ENCODE measurements around the gene ABHD8. TPM values are rescaled to one million over a fixed set of nuclear protein-coding genes. Genes with fewer than 3 reads are reported as not detected.

Gene ABHD8
- total and polyA plus RNA-seq, 2 of the 13 experiments (the other 11 are each of a cell fraction or from before 2014, with no cell fraction given), result 6.3 to 7.2 TPM

DNA sequence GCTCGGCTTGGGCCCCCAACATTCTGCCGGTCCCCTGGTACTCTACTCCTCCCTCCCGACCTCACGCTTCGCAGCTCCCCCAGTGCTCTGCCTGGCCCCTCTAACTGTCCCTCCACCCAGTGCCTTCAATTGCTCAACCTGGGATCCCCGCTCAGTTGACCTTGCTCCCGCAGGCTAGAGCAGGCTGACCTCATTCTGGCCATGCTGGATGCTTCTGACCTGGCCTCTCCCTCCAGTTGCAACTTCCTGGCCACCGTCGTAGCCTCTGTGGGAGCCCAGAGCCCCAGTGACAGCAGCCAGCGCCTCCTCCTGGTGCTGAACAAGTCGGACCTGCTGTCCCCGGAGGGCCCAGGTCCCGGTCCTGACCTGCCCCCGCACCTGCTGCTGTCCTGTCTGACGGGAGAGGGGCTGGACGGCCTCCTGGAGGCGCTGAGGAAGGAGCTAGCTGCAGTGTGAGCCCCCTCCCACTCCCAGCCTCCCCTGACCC is 37.7 kb upstream of the ABHD8 start (continued):
- TF ChIP-seq, protein P1, sequence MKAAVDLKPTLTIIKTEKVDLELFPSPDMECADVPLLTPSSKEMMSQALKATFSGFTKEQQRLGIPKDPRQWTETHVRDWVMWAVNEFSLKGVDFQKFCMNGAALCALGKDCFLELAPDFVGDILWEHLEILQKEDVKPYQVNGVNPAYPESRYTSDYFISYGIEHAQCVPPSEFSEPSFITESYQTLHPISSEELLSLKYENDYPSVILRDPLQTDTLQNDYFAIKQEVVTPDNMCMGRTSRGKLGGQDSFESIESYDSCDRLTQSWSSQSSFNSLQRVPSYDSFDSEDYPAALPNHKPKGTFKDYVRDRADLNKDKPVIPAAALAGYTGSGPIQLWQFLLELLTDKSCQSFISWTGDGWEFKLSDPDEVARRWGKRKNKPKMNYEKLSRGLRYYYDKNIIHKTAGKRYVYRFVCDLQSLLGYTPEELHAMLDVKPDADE (CRISPR knock-in tag; IDR thresholded peaks at IDR 0.05), result no peak
- TF ChIP-seq NKX3-1 (CRISPR knock-in tag; IDR thresholded peaks at IDR 0.05), result no peak
- TF ChIP-seq ZNF841 (CRISPR knock-in tag; IDR thresholded peaks at IDR 0.05; ENCODE audit: borderline replicate concordance), result 0 out of 2 replicates have a peak, but pooled peaks have one; percentile 64
- TF ChIP-seq, protein P2, sequence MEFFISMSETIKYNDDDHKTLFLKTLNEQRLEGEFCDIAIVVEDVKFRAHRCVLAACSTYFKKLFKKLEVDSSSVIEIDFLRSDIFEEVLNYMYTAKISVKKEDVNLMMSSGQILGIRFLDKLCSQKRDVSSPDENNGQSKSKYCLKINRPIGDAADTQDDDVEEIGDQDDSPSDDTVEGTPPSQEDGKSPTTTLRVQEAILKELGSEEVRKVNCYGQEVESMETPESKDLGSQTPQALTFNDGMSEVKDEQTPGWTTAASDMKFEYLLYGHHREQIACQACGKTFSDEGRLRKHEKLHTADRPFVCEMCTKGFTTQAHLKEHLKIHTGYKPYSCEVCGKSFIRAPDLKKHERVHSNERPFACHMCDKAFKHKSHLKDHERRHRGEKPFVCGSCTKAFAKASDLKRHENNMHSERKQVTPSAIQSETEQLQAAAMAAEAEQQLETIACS (CRISPR knock-in tag; IDR thresholded peaks at IDR 0.05), result no peak
- TF ChIP-seq CREB1 (IDR thresholded peaks at IDR 0.05), result no peak
- TF ChIP-seq CREB1 (CRISPR knock-in tag; IDR thresholded peaks at IDR 0.05), result no peak
- no peak for TF ChIP-seq ZNF24 (IDR thresholded peaks at IDR 0.05)
- TF ChIP-seq SRF (IDR thresholded peaks at IDR 0.05; ENCODE audit: low read depth, low read length), result no peak
- TF ChIP-seq CCDC6 (CRISPR knock-in tag; IDR thresholded peaks at IDR 0.05), result peak; percentile 68; the same call in 1 of the 2 replicates
- peak; percentile 81; the same call in 1 of the 2 replicates for TF ChIP-seq ZFP37 (CRISPR knock-in tag; IDR thresholded peaks at IDR 0.05; ENCODE audit: borderline replicate concordance)
- no peak for TF ChIP-seq MEIS1 (CRISPR knock-in tag; IDR thresholded peaks at IDR 0.05; ENCODE audit: borderline replicate concordance)
- TF ChIP-seq BRD4 (CRISPR knock-in tag; IDR thresholded peaks at IDR 0.05), result no peak
- no peak for TF ChIP-seq AKAP8 (CRISPR knock-in tag; IDR thresholded peaks at IDR 0.05)
- TF ChIP-seq, protein P3, sequence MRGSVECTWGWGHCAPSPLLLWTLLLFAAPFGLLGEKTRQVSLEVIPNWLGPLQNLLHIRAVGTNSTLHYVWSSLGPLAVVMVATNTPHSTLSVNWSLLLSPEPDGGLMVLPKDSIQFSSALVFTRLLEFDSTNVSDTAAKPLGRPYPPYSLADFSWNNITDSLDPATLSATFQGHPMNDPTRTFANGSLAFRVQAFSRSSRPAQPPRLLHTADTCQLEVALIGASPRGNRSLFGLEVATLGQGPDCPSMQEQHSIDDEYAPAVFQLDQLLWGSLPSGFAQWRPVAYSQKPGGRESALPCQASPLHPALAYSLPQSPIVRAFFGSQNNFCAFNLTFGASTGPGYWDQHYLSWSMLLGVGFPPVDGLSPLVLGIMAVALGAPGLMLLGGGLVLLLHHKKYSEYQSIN (CRISPR knock-in tag; IDR thresholded peaks at IDR 0.05; ENCODE audit: borderline replicate concordance), result no peak
- TF ChIP-seq, protein P4, sequence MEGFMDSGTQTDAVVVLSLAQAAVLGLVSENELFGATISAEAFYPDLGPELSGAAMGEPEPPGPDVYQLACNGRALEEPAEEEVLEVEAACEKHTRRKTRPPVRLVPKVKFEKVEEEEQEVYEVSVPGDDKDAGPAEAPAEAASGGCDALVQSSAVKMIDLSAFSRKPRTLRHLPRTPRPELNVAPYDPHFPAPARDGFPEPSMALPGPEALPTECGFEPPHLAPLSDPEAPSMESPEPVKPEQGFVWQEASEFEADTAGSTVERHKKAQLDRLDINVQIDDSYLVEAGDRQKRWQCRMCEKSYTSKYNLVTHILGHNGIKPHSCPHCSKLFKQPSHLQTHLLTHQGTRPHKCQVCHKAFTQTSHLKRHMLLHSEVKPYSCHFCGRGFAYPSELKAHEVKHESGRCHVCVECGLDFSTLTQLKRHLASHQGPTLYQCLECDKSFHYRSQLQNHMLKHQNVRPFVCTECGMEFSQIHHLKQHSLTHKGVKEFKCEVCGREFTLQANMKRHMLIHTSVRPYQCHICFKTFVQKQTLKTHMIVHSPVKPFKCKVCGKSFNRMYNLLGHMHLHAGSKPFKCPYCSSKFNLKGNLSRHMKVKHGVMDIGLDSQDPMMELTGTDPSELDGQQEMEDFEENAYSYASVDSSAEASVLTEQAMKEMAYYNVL (CRISPR knock-in tag; IDR thresholded peaks at IDR 0.05; ENCODE audit: borderline replicate concordance), result no peak; the same call in 1 of the 2 replicates
- TF ChIP-seq, protein P5, sequence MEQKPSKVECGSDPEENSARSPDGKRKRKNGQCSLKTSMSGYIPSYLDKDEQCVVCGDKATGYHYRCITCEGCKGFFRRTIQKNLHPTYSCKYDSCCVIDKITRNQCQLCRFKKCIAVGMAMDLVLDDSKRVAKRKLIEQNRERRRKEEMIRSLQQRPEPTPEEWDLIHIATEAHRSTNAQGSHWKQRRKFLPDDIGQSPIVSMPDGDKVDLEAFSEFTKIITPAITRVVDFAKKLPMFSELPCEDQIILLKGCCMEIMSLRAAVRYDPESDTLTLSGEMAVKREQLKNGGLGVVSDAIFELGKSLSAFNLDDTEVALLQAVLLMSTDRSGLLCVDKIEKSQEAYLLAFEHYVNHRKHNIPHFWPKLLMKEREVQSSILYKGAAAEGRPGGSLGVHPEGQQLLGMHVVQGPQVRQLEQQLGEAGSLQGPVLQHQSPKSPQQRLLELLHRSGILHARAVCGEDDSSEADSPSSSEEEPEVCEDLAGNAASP (CRISPR knock-in tag; IDR thresholded peaks at IDR 0.05; ENCODE audit: borderline replicate concordance), result no peak
- TF ChIP-seq, protein P6, sequence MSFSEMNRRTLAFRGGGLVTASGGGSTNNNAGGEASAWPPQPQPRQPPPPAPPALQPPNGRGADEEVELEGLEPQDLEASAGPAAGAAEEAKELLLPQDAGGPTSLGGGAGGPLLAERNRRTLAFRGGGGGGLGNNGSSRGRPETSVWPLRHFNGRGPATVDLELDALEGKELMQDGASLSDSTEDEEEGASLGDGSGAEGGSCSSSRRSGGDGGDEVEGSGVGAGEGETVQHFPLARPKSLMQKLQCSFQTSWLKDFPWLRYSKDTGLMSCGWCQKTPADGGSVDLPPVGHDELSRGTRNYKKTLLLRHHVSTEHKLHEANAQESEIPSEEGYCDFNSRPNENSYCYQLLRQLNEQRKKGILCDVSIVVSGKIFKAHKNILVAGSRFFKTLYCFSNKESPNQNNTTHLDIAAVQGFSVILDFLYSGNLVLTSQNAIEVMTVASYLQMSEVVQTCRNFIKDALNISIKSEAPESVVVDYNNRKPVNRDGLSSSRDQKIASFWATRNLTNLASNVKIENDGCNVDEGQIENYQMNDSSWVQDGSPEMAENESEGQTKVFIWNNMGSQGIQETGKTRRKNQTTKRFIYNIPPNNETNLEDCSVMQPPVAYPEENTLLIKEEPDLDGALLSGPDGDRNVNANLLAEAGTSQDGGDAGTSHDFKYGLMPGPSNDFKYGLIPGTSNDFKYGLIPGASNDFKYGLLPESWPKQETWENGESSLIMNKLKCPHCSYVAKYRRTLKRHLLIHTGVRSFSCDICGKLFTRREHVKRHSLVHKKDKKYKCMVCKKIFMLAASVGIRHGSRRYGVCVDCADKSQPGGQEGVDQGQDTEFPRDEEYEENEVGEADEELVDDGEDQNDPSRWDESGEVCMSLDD (CRISPR knock-in tag; IDR thresholded peaks at IDR 0.05; ENCODE audit: borderline replicate concordance), result peak; percentile 95
- no peak for TF ChIP-seq ATF7-NPFF (CRISPR knock-in tag; IDR thresholded peaks at IDR 0.05; ENCODE audit: low read depth)
- peak; percentile 83; the same call in 1 of the 2 replicates for TF ChIP-seq ERF (CRISPR knock-in tag; IDR thresholded peaks at IDR 0.05)
- peak; percentile 29; the same call in 1 of the 2 replicates for TF ChIP-seq FOXO1 (CRISPR knock-in tag; IDR thresholded peaks at IDR 0.05)
- TF ChIP-seq CCAR2 (optimal IDR thresholded peaks at IDR 0.05; ENCODE audit: low read depth, low read length), result no peak
